ENCODE measurements around the gene PVR.
"Not testable (repeated sequence)": the region's sequence is repeated elsewhere in the genome, so short reads cannot be mapped to it uniquely, and the experiment has no call there.

The PVR gene

DNA sequence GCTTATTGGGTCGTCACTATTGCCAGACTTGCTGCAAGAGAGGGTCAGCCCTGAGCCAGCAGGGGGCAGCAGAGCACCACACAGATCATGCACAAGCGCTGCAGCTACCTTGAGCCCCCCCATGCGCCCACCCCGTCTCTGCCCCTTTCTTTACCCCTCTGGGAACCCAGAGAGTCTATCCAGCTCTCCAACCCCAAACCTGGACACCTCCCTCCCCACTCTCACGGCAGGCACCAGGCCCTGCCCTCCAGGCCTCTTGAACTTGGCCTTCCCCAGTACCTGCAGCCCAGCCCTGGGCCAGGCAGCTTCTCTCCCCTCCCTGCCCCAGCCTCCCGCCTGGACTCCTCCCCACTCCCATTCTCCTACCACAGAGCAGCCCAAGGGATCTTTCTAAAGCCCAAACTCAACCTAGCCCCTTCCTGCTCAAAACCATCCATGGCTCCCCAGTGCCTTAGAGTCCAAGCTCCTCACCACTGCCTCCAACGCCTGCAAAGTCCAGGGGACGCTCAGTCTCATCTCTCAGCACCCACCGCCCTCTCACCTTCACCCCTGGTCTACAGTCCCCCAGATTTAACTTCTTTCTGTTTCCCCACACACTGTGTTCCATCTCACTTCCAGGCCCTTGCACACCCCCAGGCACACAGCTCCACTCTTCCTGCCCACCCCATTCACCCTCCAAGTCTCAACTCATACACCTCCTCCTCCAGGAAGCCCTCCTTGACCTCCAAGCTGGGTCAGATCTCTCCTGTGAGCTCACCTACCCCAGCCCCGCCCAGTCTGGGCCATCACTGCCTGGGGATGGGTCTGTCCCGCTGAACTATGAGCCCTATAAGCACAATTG is 45.8 kb downstream of the PVR start:
- DNase-seq (ENCODE audit: extremely low spot score, insufficient read length, low read depth) (peak; percentile 28), FAIRE-seq (no peak)

DNA sequence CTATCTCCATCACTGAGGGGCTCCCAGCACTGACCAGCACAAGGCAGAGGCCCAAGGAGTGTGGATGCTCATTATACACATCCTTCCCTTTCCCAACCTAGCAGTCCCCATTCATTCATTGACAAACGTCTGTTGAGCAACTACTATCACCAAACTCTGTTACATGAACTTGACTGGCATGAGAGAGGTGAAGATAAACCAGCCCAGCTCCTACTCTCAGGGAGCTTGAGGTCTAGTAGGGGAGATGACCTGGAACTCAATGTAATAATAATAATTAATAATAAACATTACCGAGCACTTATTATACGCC is 46.4 kb downstream of the PVR start:
- FAIRE-seq (no peak), DNase-seq (ENCODE audit: extremely low spot score, insufficient read length, low read depth) (no peak)

DNA sequence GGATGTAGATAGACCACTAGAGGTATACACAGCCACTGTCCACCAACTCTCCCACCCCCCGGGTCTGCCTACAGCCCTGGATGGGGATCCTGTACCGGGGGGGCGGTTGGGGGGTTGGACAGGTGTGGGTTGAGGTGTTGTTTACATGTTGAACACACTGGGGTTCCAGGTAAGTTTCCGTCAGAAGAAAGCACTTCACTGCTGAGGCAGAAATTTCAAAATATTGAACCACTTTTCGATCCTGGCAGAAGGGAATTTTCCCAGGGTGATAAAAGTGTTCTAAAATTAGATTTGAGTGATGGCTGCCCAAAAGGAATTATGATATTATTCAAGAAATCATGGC is 48.6 kb downstream of the PVR start:
- FAIRE-seq (no peak), DNase-seq (ENCODE audit: extremely low spot score, insufficient read length, low read depth) (no peak)

DNA sequence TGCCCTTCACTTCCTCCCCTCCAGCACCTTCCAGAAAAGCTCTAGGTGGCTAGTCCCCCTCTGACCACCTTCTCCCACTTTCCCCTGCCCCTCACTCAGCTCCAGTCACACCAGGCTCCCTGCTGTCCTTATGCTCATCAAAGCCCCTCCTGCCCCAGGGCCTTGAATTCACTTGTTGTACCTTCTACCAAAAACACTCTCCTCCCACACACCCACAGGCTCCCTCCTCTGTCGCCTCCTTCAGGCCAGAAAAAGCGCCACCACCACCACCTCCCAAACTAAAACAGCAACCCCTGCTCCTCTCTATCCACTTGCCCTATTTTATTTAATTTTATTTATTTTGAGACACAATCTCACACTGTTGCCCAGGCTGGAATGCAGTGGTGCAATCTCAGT is 50.5 kb downstream of the PVR start:
- FAIRE-seq (no peak), DNase-seq (ENCODE audit: extremely low spot score, insufficient read length, low read depth) (no peak)

DNA sequence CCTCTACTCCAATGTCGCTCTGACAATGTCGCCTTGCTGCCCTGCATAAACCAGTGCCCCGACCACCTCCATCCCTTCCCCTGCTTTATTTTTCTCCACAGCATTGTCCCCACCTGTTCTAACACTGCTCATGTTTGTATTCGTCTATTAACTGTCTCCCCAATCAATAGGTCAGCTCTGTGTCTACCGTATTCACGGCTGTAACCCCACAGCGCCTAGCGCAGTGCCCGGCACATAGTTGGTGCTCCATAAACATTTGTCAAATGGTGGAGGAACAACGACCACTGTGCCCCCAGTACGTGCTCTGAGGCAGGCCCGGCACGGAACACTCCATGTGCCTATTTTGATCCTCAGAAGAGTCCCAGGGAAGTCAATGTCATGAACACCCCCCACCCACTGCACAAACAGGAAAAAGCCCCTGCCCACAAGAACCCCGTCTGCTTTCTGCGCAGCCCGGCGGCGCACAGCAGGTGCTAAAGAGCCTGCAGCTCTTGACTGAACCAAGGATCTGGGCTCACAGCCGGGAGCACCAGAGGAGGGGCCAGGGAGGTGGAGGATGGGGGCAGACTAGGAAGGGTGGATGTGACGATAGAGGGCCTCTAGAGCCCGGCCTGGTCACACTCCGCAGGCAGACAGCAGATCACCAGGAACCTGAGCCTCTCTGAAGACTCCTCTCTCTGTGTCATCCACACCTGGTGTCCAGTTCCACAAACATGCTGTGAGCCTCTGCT is 53.4 kb downstream of the PVR start:
- DNase-seq (ENCODE audit: extremely low spot score, insufficient read length, low read depth) = no peak
- FAIRE-seq = no peak

DNA sequence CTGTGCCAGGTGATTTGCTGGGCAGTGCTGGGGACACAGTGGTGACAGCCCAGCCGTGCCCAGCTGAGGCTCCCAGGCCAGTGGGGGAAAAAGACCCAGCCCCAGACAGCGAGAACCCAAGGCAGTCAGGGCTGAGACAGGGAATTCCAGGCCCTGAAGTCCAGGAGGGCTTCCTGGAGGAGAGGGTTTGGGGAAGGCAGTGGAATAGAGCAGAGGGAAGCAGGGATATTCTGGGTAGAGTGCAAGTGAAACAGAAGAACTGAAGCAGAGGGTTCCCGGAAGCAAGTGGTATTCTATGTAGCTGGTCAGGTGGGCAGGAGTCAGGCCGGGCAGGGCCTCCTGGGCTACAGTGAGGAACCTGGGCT is 53.9 kb downstream of the PVR start:
- DNase-seq (ENCODE audit: extremely low spot score, insufficient read length, low read depth) = no peak
- no peak for FAIRE-seq

DNA sequence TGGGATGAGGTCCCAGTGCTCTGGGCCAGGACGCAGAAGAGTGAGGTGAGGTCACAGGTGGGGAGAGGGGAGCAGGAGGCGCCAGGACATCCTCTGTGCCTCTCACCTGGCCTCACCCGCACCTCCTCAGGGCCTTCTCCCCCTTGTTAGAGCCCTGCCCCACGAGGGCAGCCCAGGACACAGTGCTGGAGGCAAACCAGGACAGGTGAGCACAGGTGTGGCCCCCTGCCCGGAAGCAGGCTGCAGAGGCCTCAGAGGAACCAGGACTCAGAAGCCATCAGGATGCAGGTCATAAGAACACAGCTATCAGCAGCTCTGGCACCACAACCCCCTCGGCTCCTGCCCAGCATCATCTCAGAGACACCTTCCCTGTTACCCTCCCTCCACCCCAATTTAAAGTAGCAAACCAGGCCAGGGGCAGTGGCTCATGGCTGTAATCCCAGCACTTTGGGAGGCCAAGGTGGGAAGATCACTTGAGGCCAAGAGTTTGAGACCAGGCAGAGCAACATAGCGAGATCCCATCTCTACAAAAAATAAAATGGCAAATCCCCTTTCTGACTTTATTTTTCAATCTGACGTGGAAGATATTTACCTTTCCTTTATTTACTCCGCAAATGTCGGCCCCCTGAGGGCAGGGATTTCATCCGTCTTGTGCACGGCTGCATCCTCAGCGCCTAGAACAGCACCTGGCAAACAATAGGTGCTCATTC is 54.9 kb downstream of the PVR start, which contains the start of gene CEACAM16:
Gene CEACAM16 (plus strand): TSS at position 660 of the 710 bp plus-strand sequence. CDS start 2,306 bp downstream, outside the sequence.
- DNase-seq (ENCODE audit: extremely low spot score, insufficient read length, low read depth) (no peak), FAIRE-seq (no peak)

DNA sequence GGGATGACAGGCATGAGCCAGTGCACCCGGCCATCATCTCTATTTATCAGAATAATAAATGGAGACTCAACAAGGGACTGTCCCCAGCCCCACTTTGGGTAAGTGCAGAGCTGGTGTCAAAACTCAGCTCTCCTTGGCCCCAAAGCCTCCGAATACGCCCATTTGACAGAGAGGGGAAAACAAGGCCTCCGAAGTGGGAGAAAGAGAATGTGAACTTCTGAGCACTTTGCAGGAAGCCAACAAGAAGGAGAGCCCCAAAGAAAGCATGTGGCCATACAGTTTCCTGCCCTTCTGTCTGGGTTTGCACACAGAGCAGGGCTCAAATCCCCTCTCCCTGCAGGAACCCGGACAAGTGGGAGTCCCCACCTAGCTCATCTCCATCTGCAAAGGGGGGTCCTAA is 56.8 kb downstream of the PVR start:
- no peak for FAIRE-seq
- no peak for DNase-seq (ENCODE audit: extremely low spot score, insufficient read length, low read depth)

DNA sequence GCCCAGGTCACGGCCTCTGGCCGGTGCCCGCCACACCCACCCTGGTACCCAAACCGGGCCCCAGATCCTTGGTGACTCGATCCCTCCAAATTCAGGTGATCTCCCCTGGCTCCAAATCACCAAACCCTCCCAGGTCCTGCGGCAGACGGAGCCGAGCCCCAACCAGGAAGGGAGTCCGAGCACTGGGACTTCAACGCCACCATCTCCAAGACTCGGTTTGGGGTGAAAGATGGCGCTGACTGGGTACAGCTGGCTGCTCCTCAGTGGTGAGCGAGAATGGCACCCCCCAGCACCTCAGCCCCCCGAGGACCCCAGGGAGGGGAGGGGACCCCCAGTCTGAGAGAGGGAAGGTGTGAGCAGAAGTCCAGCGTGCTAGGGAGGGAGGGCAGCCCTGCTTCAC is 57.5 kb downstream of the PVR start:
- DNase-seq (ENCODE audit: extremely low spot score, insufficient read length, low read depth) (no peak), FAIRE-seq (no peak)

DNA sequence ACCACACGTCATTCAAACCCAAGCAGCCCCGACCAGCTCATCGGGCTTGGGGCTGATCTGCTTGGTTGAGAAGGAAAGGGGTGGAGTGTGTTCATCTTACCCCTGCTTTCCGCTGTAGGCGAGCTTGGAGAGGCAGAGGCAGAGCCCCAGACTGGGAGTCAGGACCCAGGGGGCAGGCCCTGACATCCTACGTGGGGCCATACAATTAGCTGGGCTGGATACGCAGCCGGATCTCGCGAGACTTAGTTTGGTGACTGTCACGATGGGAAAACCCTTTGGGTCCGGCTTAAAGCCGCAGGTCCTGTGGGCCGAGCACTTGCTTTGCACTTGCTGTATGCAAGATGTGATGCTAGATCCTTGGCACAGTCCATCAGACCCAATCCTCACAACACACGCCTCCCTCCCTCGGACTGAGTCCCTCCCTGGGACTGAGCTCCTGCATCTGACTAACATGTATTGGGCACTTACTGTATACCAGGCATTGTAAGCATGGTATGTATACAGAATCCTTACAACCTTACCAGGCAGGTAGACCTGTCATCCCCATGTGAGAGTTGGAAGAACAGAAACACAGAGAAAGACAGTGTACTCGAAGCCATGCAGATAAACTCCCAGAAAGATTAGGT is 59.0 kb downstream of the PVR start:
- DNase-seq (ENCODE audit: extremely low spot score, insufficient read length, low read depth) (no peak), FAIRE-seq (no peak)

DNA sequence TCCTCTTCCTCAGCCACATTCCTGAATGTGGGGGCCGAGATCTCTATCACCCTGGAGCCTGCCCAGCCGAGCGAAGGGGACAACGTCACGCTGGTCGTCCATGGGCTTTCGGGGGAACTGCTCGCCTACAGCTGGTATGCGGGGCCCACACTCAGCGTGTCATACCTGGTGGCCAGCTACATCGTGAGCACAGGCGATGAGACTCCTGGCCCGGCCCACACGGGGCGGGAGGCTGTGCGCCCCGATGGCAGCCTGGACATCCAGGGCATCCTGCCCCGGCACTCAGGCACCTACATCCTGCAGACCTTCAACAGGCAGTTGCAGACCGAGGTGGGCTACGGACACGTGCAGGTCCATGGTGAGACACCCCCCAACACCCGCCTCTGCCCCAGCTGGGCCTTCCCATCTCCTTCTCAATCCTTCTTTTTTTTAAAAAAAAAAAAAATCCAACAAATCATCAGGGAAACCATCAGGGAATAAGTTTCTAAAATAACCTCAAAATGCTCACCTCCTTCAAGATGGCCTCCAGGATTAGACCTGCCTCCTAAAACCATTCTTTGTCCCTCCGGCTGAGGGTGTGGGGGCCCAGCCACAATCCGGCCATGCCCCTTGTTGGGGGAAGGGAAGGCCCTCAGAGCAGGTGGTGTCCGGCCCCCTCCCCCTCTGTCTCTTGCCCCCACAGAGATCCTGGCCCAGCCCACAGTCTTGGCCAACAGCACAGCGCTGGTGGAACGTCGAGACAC is 59.8 kb downstream of the PVR start:
- FAIRE-seq (no peak), DNase-seq (ENCODE audit: extremely low spot score, insufficient read length, low read depth) (no peak)

DNA sequence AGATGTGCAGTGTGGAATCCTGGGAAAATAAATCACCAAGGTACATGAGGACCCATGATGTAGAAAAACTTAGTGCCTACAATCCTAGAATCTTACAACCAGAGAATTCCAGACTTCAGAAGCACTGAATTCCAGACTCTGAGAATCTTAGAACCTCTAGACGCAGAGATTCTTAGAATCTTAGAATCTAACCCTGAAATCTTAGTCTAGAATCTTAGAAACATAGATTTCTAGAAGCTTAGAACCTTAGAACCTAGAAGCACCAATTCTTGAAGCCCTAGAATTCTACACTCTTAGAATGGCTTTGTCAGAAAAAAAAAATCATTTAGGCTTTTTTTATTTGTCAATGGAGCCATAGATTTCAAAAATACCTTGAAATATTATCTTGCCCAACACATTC is 61.3 kb downstream of the PVR start:
- no peak for DNase-seq (ENCODE audit: extremely low spot score, insufficient read length, low read depth)
- FAIRE-seq = no peak

DNA sequence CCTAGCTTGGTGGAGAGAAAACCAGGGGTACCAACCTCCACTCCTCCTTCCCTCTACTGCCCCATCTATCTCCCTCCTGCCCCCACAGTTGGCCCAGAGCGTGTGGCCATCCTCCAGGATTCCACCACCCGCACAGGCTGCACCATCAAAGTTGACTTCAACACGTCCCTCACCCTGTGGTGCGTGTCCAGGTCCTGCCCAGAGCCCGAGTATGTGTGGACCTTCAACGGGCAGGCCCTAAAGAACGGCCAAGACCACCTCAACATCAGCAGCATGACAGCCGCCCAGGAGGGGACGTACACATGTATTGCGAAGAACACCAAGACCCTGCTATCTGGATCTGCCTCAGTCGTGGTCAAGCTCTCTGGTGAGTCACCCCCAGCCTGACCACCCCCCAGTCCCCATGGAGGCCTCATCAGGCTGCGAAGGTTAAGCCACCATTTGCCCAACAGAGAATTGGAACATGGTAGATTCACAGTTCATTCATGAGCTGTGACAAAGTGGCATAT is 61.8 kb downstream of the PVR start:
- DNase-seq (ENCODE audit: extremely low spot score, insufficient read length, low read depth) = no peak
- FAIRE-seq = no peak

DNA sequence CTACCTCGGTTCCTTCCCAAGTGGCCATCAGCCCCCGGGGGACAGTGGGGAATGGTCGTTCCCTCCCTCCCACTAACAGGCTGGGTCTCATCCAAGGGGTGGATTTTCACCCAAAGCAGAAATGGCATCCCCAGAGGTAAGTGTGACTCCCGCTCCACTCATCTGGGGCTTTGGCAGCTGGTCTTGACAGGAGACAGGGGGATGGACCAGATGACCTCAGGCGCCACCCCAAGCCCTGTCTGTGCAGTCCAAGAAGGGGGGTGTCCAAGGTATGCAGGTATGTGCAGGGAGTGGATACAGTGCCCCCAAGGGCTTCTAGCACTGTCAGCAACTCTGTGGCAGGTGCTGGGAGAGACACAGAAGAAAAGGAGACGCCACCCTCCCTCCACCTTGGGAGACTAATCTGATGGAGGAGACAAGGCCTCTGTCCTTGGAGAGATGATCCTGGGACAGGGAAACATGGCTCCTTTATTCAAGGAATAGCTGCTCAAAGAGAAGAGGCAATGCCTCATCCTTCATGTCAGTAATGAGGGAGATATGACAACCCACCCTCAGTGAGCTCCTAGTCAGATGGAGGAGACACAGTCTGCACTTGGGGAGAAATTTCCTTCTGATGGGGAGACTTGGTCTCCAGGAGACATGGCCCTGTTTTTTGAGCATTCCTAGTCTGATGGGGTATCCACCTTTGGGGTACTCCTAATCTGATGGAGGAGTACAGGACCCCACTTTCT is 63.0 kb downstream of the PVR start:
- FAIRE-seq (no peak), DNase-seq (ENCODE audit: extremely low spot score, insufficient read length, low read depth) (no peak)

DNA sequence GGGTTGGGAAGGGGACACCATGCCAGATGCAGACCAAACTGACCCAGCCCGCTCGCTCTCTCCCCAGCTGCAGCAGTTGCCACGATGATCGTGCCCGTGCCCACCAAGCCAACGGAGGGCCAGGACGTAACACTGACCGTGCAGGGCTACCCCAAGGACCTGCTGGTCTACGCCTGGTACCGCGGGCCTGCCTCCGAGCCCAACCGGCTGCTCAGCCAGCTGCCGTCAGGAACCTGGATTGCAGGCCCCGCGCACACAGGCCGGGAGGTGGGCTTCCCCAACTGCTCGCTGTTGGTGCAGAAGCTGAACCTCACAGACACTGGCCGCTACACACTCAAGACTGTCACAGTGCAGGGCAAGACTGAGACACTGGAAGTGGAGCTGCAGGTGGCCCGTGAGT is 64.1 kb downstream of the PVR start:
- no peak for FAIRE-seq
- DNase-seq (ENCODE audit: extremely low spot score, insufficient read length, low read depth) = no peak

DNA sequence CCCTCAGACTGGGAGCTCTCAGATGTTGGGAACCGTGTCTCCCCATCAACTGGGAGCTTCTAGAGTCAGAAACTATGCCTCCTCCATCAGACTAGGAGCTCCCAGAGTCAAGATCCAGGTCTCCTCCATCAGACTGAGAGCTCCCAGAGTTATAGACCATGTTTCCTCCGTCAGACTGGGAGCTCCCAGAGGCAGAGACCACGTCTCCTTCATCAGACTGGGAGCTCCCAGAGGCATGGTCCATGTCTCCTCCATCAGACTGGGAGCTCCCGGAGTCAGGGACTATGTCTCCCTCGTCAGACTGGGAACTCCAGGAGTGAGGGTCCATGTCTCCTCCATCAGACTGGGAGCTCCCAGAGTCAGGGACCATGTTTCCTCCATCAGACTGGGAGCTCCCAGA is 65.2 kb downstream of the PVR start:
- DNase-seq (ENCODE audit: extremely low spot score, insufficient read length, low read depth) (no peak), FAIRE-seq (no peak)

DNA sequence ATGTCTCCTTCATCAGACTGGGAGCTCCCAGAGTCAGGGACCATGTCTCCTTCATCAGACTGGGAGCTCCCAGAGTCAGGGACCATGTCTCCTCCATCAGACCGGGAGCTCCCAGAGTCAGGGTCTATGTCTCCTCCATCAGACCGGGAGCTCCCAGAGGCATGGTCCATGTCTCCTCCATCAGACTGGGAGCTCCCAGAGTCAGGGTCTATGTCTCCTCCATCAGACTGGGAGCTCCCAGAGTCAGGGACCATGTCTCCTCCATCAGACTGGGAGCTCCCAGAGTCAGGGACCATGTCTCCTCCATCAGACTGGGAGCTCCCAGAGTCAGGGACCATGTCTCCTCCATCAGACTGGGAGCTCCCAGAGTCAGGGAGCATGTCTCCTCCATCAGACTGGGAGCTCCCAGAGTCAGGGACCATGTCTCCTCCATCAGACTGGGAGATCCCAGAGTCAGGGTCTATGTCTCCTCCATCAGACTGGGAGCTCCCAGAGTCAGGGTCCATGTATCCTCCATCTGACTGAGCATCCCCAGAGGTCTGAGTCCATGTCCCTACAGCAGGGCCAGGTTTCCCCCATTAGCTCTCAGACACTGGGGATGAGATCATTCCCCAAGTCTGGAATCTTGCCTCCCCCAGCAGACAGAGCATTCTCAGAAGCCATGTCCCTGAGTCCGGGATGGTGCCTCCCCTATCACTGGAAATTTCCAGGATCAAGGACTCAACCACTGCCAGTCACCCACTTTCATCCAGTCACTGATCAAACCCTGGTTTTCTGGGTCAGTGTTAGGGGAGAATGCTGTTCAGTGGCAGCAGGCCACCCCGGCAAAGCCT is 65.9 kb downstream of the PVR start:
- FAIRE-seq; DNase-seq (ENCODE audit: extremely low spot score, insufficient read length, low read depth): not testable (repeated sequence)

DNA sequence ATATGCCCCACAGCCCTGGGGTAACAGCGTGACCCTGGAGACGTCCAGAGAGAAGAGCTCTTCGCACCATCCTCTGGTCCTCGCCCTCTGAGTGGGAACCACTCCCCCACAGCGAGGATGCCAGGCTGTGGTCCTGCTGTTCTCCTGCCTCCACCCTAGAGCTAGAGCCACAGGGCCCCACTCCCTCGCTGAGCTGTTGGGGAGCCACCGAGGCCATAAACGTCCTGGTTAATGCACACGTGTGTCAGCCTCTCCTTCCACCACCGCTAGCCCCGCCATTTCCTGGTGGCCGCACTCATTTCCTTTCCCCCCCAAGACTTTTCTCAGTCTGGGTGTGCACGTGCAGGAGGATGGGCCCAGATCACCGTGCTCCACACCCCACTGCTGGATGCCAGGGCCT is 66.8 kb downstream of the PVR start:
- DNase-seq (ENCODE audit: extremely low spot score, insufficient read length, low read depth) = no peak
- FAIRE-seq = no peak

Data from GM18507 (cell line).